Limb (tissue), 2 donors: ENCODE measurements around the gene HK3.
"Not testable (repeated sequence)": the region's sequence is repeated elsewhere in the genome, so short reads cannot be mapped to it uniquely, and the experiment has no call there.

ENCODE experiments used
- DNase-seq, 2 donors: peaks; one replicate each; pipeline ENCODE4 v3.0.0-alpha.2; 2016; ENCODE audit errors: extremely low spot score in 2 of 2

The HK3 gene

DNA sequence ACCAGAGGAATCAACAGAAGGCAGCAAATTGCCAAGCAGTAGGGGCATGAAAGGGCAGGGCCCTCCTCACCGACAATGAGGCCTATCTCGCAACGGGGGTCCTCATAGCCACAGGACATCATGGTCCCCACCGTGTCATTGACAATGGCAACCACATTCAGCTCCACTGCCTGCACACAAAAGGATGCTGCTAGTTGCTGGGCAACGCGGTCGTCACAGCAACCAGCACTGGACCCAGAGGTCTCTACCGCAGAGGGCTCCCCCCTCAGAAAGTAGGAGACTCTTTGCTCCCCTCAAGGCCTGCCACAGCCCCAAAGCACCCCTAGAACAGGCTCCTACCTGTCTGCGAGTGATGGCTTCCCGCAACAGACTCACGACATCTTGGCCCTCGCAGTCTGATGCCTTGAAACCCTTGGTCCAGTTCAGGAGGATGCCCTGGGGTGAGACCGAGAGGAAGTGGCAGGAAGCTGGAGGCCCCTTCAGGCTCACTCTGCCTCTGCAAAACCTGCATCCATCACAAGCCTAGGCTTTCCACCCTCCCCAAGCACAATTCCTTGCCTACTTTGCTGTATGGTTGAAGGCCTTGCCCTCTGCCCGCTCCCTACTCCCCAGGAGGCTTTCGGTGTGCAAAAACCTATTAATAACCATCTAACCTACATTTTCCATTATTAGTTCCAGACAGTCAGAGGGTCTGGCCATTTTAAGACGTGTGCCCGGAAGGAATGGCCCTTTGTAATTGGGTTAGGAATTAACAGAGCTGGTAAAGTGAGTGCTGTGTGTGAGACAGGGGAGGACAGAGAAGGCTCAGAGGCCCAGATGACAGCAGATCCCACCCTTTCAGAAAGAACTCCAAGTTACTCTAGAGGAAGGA lies 15.2 kb downstream of the HK3 start:
- no peak for DNase-seq

DNA sequence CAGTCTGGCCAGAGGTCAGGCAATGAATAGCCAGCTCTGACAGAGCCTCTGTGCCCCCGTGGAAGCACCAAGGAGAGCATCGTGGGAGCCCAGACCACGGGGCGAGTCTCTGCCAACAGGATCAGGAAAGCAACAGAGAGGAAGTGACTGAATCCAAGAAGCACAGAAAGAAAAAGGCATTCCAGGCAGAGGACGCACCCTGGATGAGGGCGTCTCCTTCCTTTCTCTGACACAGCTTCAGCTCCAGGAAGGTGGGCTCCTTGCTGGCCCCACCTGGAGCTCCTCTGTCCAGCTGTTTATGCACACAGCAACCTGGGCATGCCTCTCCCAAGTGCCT lies 16.6 kb downstream of the HK3 start:
- DNase-seq = no peak

DNA sequence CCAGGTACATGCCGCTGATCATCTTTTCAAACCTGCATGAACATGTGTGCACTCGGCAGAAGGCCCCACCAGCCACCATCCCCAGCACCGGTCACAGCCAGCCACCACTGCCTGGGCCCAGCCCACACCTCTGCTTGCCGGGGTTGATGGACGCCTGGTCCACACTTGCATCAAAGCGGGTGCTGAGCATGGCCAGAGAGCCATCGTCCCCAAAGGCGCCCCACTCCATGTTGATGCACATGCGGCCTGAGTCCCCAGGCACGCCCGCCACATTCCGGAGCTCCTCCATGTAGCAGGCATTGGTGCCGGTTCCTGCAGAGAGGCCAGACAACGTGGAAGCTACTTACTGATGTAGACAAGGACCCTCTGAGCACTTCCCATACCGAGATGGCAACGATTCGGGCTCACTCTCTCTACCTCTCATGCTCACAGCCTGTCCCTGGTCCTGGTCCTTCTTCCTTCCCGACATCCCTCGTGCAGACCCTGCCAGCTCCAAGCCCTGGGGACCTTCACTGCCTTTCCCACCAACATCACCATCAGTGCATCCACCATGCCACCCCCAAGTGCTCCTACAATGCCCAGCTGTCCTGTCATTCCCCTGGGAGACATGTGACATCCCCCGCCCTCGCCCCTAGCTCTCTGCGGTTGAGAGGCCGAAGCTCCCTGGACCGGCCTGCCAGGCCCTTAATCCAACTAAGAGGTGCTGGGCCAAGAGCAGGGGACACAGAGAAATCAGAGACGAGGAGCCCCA lies 17.2 kb downstream of the HK3 start:
- DNase-seq = no peak

DNA sequence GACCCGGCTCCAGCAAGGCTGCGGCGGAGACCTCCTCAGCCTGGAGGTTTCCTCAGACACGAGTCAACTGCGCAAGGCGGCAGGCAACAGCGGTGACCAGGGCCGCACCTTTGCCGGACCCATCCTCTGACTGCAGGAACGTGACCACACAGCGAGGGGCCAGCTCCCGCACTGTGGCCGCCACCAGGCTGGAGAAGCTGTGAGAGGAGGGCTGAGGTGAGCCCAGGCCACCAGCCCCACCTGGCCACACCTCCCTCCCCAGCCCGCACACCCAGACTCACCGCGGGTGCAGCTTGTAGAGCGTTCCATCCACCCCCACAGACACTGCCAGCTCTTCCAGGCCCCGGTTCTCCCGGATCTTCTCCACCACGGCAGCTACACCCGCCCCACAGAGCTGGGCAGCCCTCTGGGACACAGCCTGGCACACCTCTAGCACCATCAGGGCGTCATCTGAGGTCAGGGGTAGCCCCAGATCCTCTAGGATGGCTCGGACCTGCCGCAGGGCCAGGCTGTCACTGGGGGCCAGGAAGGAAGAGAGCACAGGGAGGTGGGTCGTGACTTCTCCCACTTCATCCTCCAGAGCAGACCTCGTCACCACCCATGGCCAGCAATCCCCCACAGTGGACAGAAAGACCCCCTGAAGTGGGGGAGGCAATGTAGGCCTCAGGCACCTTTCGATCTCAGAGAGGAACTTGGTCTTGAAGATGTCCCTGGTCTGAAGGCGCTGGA lies 18.0 kb downstream of the HK3 start:
- DNase-seq = no peak

DNA sequence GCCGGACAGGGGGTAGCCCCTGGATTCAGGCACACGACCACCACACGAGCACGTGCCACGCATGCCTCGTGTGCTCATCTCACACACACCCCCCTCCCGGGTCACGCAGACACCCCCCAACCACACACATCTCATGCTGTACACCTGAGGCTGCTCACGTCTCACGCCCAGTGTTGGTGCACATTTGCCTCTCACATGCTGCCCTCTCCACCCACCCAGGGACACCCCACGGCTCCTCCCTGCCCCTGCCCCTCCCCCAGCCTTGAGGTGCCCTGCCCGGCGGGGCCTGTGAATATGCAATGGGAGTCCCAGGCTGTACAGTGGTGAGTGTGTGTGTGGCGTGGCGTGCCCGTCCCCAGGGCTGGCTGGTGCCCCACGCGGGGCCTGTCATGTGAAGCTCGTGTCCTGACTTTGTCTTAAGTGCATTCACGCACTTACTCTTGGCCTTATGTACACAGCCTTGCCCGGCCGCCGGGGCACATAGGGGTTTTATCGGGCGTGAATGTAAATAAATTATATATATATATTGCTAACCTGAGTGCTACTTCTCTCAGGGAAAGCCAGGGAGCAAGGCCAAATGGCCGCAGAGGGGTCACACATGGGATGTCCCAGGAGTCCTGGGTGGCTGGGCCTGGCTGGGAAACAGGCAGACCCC lies 18.7 kb downstream of the HK3 start:
- DNase-seq = no peak

DNA sequence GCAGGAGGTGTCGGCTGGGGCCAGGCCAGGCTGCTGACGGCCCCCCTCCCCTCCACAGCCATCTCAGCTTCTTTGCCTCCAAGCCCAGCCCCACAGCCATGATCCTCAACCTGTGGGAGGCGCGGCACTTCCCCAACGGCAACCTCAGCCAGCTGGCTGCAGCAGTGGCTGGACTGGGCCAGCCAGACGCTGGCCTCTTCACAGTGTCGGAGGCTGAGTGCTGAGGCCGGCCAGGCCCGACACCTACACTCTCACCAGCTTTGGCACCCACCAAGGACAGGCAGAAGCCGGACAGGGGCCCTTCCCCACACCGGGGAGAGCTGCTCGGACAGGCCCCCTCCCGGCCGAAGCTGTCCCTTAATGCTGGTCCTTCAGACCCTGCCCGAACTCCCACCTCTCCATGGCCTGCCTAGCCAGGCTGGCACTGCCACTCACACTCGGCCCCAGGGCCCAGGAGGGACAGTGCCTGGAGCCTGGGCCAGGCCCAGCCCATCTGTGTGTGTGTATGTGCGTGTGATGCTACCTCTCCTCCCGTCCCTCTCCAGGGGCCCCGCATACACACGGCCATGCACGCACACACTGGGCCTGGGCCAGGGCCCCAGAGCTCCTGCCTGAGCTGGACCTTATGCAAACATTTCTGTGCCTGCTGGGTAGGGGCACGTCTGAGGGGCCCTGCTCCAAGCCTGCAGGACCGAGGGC lies 19.3 kb downstream of the HK3 start:
- DNase-seq = no peak

DNA sequence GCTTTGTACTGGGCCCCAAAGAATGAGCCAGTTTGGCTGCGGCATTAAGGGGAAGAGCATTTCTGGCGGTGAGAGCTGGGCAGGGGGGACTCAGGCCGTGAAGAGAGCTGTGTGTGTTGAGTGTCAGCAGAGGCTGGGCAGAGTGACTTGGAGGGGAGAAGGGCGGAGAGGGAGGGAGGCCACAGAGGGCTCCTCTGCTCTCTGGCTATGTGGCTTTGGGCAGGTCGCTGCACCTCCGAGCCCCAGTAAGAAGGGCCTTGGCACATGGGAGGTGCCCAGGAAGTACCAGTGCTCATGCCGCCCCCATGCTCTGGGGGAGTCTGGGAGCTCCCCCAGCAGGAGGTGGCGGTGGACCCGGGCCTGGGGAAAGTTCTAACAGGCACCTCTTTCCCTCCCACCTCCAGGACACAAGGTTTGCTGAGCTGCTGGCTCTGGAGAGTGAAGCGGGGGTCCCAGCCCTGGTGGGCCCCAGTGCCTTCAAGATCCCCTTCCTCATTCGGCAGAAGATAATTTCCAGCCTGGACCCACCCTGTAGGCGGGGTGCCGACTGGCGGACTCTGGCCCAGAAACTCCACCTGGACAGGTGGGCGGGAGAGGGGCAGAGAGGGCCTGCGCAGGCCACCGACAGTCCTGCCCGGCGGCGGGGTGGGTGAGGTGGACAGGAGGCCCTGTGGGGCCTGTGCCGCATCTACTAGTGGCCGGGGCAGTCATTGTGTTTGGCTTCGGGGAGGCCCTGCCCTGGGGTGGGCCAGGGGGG lies 20.1 kb downstream of the HK3 start:
- DNase-seq = no peak

DNA sequence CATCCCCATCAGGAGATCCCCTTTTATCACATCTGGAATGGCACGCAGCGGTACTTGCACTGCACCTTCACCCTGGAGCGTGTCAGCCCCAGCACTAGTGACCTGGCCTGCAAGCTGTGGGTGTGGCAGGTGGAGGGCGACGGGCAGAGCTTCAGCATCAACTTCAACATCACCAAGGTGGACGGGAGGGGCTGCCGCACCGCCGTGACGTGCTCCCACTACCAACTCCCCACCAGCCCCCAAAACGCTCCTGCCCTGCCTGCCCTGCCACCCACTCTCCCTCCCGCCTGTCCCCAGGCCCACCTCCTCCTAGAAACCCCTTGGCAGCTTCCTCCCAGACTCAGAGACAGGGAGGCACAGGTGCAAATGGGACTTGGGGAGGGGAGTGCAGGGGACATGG lies 20.7 kb downstream of the HK3 start:
- no peak for DNase-seq

DNA sequence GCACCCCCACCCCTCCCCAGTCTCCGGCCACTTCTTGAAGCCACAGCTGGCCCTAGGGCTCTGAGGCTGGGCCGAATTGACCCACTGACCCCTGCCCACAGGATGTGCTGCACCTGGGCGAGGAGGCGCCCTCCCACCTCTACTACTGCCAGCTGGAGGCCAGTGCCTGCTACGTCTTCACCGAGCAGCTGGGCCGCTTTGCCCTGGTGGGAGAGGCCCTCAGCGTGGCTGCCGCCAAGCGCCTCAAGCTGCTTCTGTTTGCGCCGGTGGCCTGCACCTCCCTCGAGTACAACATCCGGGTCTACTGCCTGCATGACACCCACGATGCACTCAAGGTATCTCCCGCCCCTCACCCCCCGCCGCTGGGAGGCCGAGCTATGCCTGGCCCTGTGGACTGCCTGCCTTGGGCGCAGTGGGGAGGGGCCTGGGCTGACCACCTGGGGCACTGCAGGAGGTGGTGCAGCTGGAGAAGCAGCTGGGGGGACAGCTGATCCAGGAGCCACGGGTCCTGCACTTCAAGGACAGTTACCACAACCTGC lies 21.3 kb downstream of the HK3 start:
- no peak for DNase-seq

DNA sequence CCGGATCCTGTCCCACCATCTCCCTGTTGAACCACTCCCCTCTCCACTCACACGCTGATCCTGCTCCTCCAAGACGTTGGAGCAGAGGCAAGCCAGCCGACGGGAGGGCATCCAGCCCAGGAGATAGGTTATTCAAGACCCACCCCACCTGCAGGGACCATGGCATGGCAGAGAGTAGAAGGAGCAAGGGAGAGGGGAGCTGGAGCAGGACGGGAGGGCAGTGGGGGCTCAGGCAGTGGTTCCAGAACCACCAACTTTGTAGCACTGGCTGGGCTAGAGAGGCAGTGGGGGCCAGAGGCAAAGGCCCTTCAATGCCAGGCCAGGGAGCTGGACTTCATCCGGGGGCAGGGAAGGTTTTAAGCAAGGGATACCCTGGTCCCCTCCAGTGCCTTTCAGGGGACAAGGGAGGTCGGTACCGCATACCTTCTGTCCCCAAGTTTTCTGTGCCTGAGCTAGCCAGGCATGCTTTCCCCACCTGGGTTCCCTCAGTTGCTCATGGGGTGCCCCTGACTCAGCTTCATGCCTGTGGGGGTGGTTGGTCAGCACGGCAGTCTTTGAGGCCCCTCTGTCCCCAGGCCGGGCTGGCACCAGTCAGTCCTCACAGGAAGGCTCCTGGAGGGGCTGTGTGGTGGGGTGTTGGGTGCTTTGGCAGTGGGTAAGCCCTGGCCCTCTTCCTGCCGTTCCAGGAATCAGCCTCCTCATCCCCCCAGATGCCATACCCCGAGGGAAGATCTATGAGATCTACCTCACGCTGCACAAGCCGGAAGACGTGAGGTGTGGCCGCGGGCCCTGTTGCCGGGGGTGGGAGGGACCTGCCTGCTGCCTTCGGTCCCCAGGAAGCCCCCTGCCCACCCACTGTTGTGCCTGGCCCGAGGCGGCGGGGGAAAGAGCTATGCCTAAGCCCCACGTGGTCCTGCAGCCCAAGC lies 22.4 kb downstream of the HK3 start:
- DNase-seq = no peak

DNA sequence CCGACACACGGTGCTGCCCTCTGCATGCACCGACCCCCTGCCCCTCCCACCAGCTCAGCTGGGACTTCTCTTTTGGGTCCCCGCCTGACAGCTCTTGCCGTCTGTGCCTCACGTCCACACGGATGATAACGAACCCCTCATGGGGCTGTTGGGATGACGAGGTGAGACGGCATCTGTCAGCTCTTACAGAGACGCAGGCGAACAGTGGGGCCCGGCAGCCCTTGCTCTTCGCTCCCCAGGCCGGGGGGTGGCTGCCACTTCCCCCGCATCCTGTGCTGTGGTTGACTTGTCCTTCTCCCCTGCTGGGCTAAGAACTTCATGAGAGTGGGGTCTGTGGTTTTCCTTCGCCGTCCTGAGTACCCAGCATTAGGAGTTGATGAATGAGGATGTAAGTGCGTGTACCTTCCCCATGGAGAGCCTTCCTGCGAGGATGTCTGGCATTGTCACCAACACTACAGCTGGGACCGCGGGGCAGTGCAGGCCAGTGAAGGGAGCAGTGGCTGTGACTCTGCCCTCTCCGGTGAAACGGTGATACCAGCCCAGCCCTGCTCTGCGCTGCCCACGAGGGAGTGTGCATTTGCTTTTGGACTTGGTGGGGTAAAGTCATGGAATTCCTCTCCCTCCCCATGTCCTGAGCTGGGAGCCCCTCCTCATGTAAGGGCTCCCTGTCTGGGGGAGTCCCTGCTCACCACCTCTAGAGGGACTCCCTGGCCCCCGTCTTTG lies 23.2 kb downstream of the HK3 start:
- DNase-seq = no peak

DNA sequence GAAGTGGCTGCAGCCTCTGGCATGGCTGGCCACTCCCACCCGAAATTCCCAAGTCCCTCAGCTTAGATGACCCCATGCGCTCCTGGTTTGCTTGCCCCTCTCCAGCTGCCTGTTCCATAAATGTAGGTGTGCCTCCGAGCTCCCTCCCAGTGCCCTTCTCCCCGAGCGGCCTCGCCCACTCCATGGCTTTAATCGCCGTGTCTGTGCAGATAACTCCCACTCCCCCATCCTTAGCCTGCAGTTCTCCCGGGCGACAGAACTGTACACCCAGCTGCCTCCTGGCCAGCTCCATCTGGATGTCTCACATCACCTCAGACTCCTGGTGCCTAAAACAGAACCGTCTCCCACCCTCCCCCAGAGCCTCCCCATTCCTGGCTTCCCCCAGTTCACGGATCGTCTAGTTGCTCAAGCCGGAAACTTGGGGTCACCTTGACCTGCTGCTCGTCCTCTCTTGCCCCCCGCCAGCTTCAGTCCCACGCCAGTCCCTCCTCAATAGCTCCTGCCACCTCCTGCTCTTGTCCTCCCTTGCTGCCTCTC lies 24.1 kb downstream of the HK3 start:
- DNase-seq = no peak

DNA sequence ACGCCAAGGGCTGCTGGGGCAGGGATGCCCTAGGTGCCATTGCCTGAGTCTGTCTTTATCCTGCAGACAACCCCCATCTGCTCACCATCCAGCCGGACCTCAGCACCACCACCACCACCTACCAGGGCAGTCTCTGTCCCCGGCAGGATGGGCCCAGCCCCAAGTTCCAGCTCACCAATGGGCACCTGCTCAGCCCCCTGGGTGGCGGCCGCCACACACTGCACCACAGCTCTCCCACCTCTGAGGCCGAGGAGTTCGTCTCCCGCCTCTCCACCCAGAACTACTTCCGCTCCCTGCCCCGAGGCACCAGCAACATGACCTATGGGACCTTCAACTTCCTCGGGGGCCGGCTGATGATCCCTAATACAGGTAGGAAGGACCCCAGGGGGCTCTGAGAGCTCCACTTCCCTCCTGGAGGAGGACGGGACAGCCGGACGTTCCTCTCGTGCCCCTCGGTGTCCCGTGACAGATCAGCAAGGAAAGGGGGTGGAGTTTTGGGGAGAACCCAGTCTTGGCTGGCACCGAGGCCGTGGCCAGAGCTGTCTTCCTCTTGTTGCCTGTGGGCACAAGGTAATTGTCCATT lies 24.9 kb downstream of the HK3 start:
- DNase-seq = no peak

DNA sequence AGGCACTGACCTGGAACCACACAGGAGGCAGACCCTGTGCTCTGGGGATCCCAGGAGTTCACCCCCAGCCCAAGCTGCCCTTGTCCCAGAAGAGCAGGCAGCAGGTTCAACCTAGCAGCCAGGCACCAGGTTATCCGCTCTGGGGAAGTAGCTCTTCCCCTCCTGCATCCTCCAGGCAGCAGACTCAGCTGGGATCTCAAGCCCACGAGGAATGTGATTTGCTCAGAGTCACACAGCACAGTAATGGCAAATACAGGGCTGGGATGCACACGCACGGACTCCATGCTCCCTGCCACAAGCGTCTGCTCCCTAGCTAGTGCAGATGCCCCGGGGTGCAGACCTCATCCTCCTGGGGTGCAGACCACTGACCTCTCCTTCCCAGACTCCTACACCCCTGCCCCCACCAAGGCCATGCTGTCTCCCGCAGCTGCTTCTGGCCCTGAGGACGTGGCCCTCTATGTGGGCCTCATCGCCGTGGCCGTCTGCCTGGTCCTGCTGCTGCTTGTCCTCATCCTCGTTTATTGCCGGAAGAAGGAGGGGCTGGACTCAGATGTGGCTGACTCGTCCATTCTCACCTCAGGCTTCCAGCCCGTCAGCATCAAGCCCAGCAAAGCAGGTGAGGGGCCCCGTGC lies 25.5 kb downstream of the HK3 start:
- DNase-seq = no peak

DNA sequence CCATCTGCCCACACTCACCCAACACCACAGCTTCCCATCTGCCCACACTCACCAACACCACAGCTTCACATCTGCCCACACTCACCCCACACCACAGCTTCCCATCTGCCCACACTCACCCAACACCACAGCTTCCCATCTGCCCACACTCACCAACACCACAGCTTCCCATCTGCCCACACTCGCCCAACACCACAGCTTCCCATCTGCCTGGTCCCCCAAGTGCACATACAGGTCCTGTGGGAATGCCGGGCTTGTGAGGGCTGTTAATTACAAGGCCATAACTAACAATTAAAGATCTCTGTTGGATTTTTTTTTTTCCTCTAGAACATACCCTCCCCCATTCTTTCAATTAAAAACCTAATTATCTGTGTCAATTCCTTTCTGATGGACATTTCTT lies 26.1 kb downstream of the HK3 start:
- DNase-seq = not testable (repeated sequence)

DNA sequence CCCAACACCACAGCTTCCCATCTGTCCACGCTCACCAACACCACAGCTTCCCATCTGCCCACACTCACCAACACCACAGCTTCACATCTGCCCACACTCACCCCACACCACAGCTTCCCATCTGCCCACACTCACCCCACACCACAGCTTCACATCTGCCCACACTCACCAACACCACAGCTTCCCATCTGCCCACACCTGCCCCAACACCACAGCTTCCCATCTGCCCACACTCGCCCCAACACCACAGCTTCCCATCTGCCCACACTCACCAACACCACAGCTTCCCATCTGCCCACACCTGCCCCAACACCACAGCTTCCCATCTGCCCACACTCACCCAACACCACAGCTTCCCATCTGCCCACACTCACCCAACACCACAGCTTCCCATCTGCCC lies 26.6 kb downstream of the HK3 start:
- not testable (repeated sequence) for DNase-seq

DNA sequence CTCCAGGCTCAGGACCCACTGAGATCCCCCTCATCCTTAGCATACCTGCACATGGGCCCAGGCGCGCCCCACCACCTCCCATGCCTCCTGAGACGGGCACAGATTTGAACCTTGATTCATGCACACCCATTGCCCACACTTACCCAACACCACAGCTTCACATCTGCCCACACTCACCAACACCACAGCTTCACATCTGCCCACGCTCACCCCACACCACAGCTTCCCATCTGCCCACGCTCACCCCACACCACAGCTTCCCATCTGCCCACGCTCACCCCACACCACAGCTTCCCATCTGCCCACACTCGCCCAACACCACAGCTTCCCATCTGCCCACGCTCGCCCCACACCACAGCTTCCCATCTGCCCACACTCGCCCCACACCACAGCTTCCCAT lies 28.5 kb downstream of the HK3 start:
- DNase-seq = not testable (repeated sequence)
